Measurements from ENCODE around the gene CCDC9B. TPM values are rescaled to one million over a fixed set of nuclear protein-coding genes. Genes with fewer than 3 reads are reported as not detected.

The CCDC9B gene
- total and polyA plus RNA-seq, 10 donors, result 2.2 to 19.4 (median 7.1) TPM

DNA sequence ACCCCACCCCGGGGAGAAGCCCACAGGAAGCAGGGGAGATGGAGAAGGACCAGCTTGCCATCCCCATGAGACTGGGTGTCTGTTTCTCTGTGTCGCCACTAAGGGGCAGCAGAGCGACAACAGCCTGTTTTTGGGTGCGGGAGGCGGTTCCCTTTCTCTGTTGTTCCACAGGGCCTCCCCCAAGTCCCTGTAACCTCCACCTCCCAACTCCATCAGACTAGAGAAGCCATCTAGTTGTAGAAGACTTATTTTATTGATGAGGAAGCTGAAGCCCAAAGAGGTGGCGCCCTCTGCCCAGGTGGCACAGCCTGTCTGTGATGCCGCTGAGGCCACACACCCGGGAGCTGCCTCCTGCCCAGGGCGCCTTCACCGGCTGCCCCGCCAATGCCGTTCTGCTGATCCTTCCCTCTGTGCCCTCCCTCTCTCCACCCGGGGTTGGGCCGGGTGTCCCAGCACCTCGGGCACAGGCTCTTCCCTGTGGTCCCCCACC, 3.9 kb upstream of the CCDC9B start:
- Histone ChIP-seq H3K9me3 (no peaks in the 10 kb centered on the region), H3K4me3 (no peak overlapping the region), H3K27ac (no peak overlapping the region), H3K4me1 (peaks cover 0 to 41% (median 27%) of the 10 kb centered on the region in 6 donors), H3K36me3 (no peaks in the 10 kb centered on the region), H3K27me3 (replicated peaks in 1 of 7) (peaks cover 0 to 5% (median 0%) of the 10 kb centered on the region in 7 donors)
- intact Hi-C loops (cut with DNase I; ENCODE audit: low total_unique reads), result loop anchor here (5.0 kb wide), 1 partner anchor 78 kb away; no protein-coding TSS in a partner anchor
- TF ChIP-seq CTCF (IDR thresholded peaks at IDR 0.05 in 8 of 11, conservative IDR thresholded peaks at IDR 0.05 in 3 of 11) (peak; percentile 55 to 89 (median 78)), POLR2A (IDR thresholded peaks at IDR 0.05) (no peak), POLR2AphosphoS5 (IDR thresholded peaks at IDR 0.05) (no peak)
- peak; percentile 91 for DNase-seq
- 25 to 43% (median 37%) methylated on average over 13 to 15 of the region's 15 CpGs for WGBS, 5 donors

- Histone ChIP-seq H3K36me3 (no peaks in the 10 kb centered on the region), H3K9me3 (no peaks in the 10 kb centered on the region), H3K27ac (no peak overlapping the region), H3K27me3 (replicated peaks in 1 of 7) (peaks cover 0 to 5% (median 0%) of the 10 kb centered on the region in 7 donors), H3K4me1 (peaks cover 0 to 45% (median 30%) of the 10 kb centered on the region in 6 donors), H3K4me3 (no peak overlapping the region)
- 42 to 67% (median 48%) methylated on average over 4 to 6 of the region's 6 CpGs for WGBS, 5 donors
- intact Hi-C loops (cut with DNase I; ENCODE audit: low total_unique reads), result loop anchor here (5.0 kb wide), 1 partner anchor 78 kb away; no protein-coding TSS in a partner anchor
- DNase-seq, result no peak
- no peak for TF ChIP-seq POLR2AphosphoS5 (IDR thresholded peaks at IDR 0.05)
- TF ChIP-seq POLR2A (IDR thresholded peaks at IDR 0.05), result no peak
- no peak for TF ChIP-seq CTCF (IDR thresholded peaks at IDR 0.05 in 8 of 11, conservative IDR thresholded peaks at IDR 0.05 in 3 of 11)
These were observed 3.5 kb upstream of the CCDC9B start for GRCh38 chr15:40344217-40344616.

- Histone ChIP-seq H3K4me3 (no peak overlapping the region), H3K27me3 (replicated peaks in 1 of 7) (peaks cover 0 to 5% (median 0%) of the 10 kb centered on the region in 7 donors), H3K4me1 (peaks cover 0 to 52% (median 33%) of the 10 kb centered on the region in 6 donors), H3K9me3 (no peaks in the 10 kb centered on the region), H3K27ac (peak overlapping the region in 2 of 8 donors; percentile 16 to 50), H3K36me3 (no peaks in the 10 kb centered on the region)
- WGBS, 5 donors, result 65 to 79% (median 71%) methylated on average over 10 of the region's 10 CpGs
- no peak for DNase-seq
- TF ChIP-seq POLR2A (IDR thresholded peaks at IDR 0.05) (no peak), POLR2AphosphoS5 (IDR thresholded peaks at IDR 0.05) (no peak), CTCF (IDR thresholded peaks at IDR 0.05 in 8 of 11, conservative IDR thresholded peaks at IDR 0.05 in 3 of 11) (no peak)
- intact Hi-C loops (cut with DNase I; ENCODE audit: low total_unique reads), result loop anchor here (5.0 kb wide), 1 partner anchor 79 kb away; no protein-coding TSS in a partner anchor
These were observed 2.8 kb upstream of the CCDC9B start for GRCh38 chr15:40343512-40343911.

GRCh38 chr15:40342416-40343320, 1.9 kb upstream of the CCDC9B start:
- Histone ChIP-seq H3K9me3 (no peaks in the 10 kb centered on the region), H3K27me3 (replicated peaks in 1 of 7) (peaks cover 0 to 6% (median 0%) of the 10 kb centered on the region in 7 donors), H3K27ac (peak overlapping the region in 2 of 8 donors; percentile 16 to 50), H3K4me3 (no peak overlapping the region), H3K4me1 (peaks cover 7 to 61% (median 41%) of the 10 kb centered on the region in 6 donors), H3K36me3 (no peaks in the 10 kb centered on the region)
- TF ChIP-seq CTCF (IDR thresholded peaks at IDR 0.05 in 8 of 11, conservative IDR thresholded peaks at IDR 0.05 in 3 of 11) (no peak), POLR2A (IDR thresholded peaks at IDR 0.05) (no peak), POLR2AphosphoS5 (IDR thresholded peaks at IDR 0.05) (no peak)
- WGBS, 5 donors, result 57 to 82% (median 79%) methylated on average over 7 of the region's 7 CpGs
- intact Hi-C loops (cut with DNase I; ENCODE audit: low total_unique reads), result loop anchor here (5.0 kb wide), 1 partner anchor 80 kb away; no protein-coding TSS in a partner anchor
- no peak for DNase-seq

Measured in spleen (tissue), 11 donors.